ENCODE results near the gene FBLN2. TPM values are rescaled to one million over a fixed set of nuclear protein-coding genes. Genes with fewer than 3 reads are reported as not detected.
A peak's percentile ranks its signal among the peaks of the same experiment; 100 is the strongest.

Gene FBLN2
- total RNA-seq, 2 experiments from 2014 or later, result not detected

- Mint-ChIP-seq H3K27me3 (ENCODE audit: low read depth) (no peaks in the 10 kb centered on the region), H3K27ac (no peak overlapping the region), H3K4me3 (no peak overlapping the region), H3K9me3 (no peaks in the 10 kb centered on the region), H3K36me3 (ENCODE audit: low read depth) (no peaks in the 10 kb centered on the region), H3K4me1 (ENCODE audit: low read depth) (no peaks in the 10 kb centered on the region)
- CTCF ChIA-PET, result no interaction called here
- no peak for DNase-seq
- intact Hi-C loops (cut with micrococcal nuclease), result no loop called here
Measured at GRCh38 chr3:13567684-13568514, 19.0 kb downstream of the FBLN2 start.

- Mint-ChIP-seq H3K36me3 (ENCODE audit: low read depth) (no peaks in the 10 kb centered on the region), H3K9me3 (no peaks in the 10 kb centered on the region)
Measured at GRCh38 chr3:13568515-13569028, 19.6 kb downstream of the FBLN2 start.

GRCh38 chr3:13569201-13569600, 20.3 kb downstream of the FBLN2 start:
- Mint-ChIP-seq H3K4me3 (no peak overlapping the region), H3K27ac (no peak overlapping the region), H3K36me3 (ENCODE audit: low read depth) (no peaks in the 10 kb centered on the region), H3K9me3 (no peaks in the 10 kb centered on the region), H3K27me3 (ENCODE audit: low read depth) (no peaks in the 10 kb centered on the region), H3K4me1 (ENCODE audit: low read depth) (no peaks in the 10 kb centered on the region)
- no peak for DNase-seq
- intact Hi-C loops (cut with micrococcal nuclease), result no loop called here
- CTCF ChIA-PET, result no interaction called here

More at GRCh38 chr3:13568515-13569028, 19.6 kb downstream of the FBLN2 start:
- no peak overlapping the region for H3K4me3 Mint-ChIP-seq
- DNase-seq, result no peak
- intact Hi-C loops (cut with micrococcal nuclease), result no loop called here
- H3K27me3 Mint-ChIP-seq (ENCODE audit: low read depth), result no peaks in the 10 kb centered on the region
- H3K27ac Mint-ChIP-seq, result no peak overlapping the region
- CTCF ChIA-PET, result no interaction called here
- no peaks in the 10 kb centered on the region for H3K4me1 Mint-ChIP-seq (ENCODE audit: low read depth)

- DNase-seq, result no peak
- Mint-ChIP-seq H3K27me3 (ENCODE audit: low read depth) (no peaks in the 10 kb centered on the region), H3K27ac (no peak overlapping the region), H3K4me1 (ENCODE audit: low read depth) (no peaks in the 10 kb centered on the region), H3K36me3 (ENCODE audit: low read depth) (no peaks in the 10 kb centered on the region), H3K9me3 (no peaks in the 10 kb centered on the region), H3K4me3 (no peak overlapping the region)
- CTCF ChIA-PET, result no interaction called here
- intact Hi-C loops (cut with micrococcal nuclease), result no loop called here
Measured at GRCh38 chr3:13569641-13570390, 20.9 kb downstream of the FBLN2 start.

- CTCF ChIA-PET, result no interaction called here
- intact Hi-C loops (cut with micrococcal nuclease), result no loop called here
- Mint-ChIP-seq H3K9me3 (no peaks in the 10 kb centered on the region), H3K4me1 (ENCODE audit: low read depth) (no peaks in the 10 kb centered on the region), H3K27ac (no peak overlapping the region), H3K4me3 (no peak overlapping the region), H3K27me3 (ENCODE audit: low read depth) (no peaks in the 10 kb centered on the region), H3K36me3 (ENCODE audit: low read depth) (no peaks in the 10 kb centered on the region)
- DNase-seq, result no peak
Measured at GRCh38 chr3:13570391-13571194, 21.7 kb downstream of the FBLN2 start.

GRCh38 chr3:13571264-13571663, 22.3 kb downstream of the FBLN2 start:
- Mint-ChIP-seq H3K36me3 (ENCODE audit: low read depth) (no peaks in the 10 kb centered on the region), H3K4me1 (ENCODE audit: low read depth) (no peaks in the 10 kb centered on the region), H3K4me3 (no peak overlapping the region), H3K27ac (no peak overlapping the region), H3K27me3 (ENCODE audit: low read depth) (no peaks in the 10 kb centered on the region), H3K9me3 (no peaks in the 10 kb centered on the region)
- no peak for DNase-seq
- CTCF ChIA-PET, result no interaction called here
- intact Hi-C loops (cut with micrococcal nuclease), result no loop called here

GRCh38 chr3:13571831-13572750, 23.2 kb downstream of the FBLN2 start:
- no peaks in the 10 kb centered on the region for H3K36me3 Mint-ChIP-seq (ENCODE audit: low read depth)
- intact Hi-C loops (cut with micrococcal nuclease), result no loop called here
- H3K4me3 Mint-ChIP-seq, result no peak overlapping the region
- CTCF ChIA-PET, result interaction anchor here (1.1 kb wide), 1 partner anchor 79 kb away, joined by 3 read pairs; no protein-coding TSS in a partner anchor
- no peak for DNase-seq
- no peaks in the 10 kb centered on the region for H3K9me3 Mint-ChIP-seq
- no peaks in the 10 kb centered on the region for H3K27me3 Mint-ChIP-seq (ENCODE audit: low read depth)
- no peak overlapping the region for H3K27ac Mint-ChIP-seq
- no peaks in the 10 kb centered on the region for H3K4me1 Mint-ChIP-seq (ENCODE audit: low read depth)

GRCh38 chr3:13572926-13573623, 24.1 kb downstream of the FBLN2 start:
- no peak overlapping the region for H3K4me3 Mint-ChIP-seq
- CTCF ChIA-PET, result interaction anchor here (1.1 kb wide), 1 partner anchor 78 kb away, joined by 3 read pairs; no protein-coding TSS in a partner anchor
- no peaks in the 10 kb centered on the region for H3K27me3 Mint-ChIP-seq (ENCODE audit: low read depth)
- DNase-seq, result no peak
- no peaks in the 10 kb centered on the region for H3K4me1 Mint-ChIP-seq (ENCODE audit: low read depth)
- intact Hi-C loops (cut with micrococcal nuclease), result no loop called here
- no peak overlapping the region for H3K27ac Mint-ChIP-seq
- no peaks in the 10 kb centered on the region for H3K36me3 Mint-ChIP-seq (ENCODE audit: low read depth)
- no peaks in the 10 kb centered on the region for H3K9me3 Mint-ChIP-seq

GRCh38 chr3:13574083-13574797, 25.3 kb downstream of the FBLN2 start:
- H3K9me3 Mint-ChIP-seq, result no peaks in the 10 kb centered on the region
- H3K27ac Mint-ChIP-seq, result no peak overlapping the region
- intact Hi-C loops (cut with micrococcal nuclease), result no loop called here
- H3K27me3 Mint-ChIP-seq (ENCODE audit: low read depth), result no peaks in the 10 kb centered on the region
- no peaks in the 10 kb centered on the region for H3K4me1 Mint-ChIP-seq (ENCODE audit: low read depth)
- CTCF ChIA-PET, result no interaction called here
- H3K36me3 Mint-ChIP-seq (ENCODE audit: low read depth), result no peaks in the 10 kb centered on the region
- no peak for DNase-seq
- no peak overlapping the region for H3K4me3 Mint-ChIP-seq

GRCh38 chr3:13574798-13575451, 26.0 kb downstream of the FBLN2 start:
- intact Hi-C loops (cut with micrococcal nuclease), result no loop called here
- Mint-ChIP-seq H3K9me3 (no peaks in the 10 kb centered on the region), H3K27ac (no peak overlapping the region), H3K4me3 (no peak overlapping the region), H3K4me1 (ENCODE audit: low read depth) (no peaks in the 10 kb centered on the region), H3K36me3 (ENCODE audit: low read depth) (no peaks in the 10 kb centered on the region), H3K27me3 (ENCODE audit: low read depth) (no peaks in the 10 kb centered on the region)
- peak; percentile 23 for DNase-seq
- CTCF ChIA-PET, result no interaction called here

Data from activated naive CD4-positive, alpha-beta T cell treated with anti-CD3 and anti-CD28 coated beads for 36 hours (primary cell).